Central memory CD8-positive, alpha-beta T cell (primary cell): ENCODE results near the gene SEZ6L.

Experiments used
- ATAC-seq: fragments of 150-1000 bp; cut with Tn5 transposase; replicated peaks from 2 replicates; pipeline ENCODE4 v1.10.0; 2022; ENCODE audit warnings: mild to moderate bottlenecking, moderate FRiP score, moderate number of reproducible peaks; ENCODE audit not compliant: poor library complexity, severe bottlenecking; ENCODE audit errors: extremely low read depth
- DNase-seq, 2 donors: peaks; one replicate each; pipeline ENCODE4 v3.0.0; 2021; ENCODE audit warnings: low spot score in 2 of 2
- H3K27ac Mint-ChIP-seq: one replicate; pipeline ENCODE4 v1.8.0; 2022; ENCODE audit warnings: low read depth, mild to moderate bottlenecking, moderate library complexity, mixed read lengths
- H3K27me3 Mint-ChIP-seq: one replicate; pipeline ENCODE4 v1.8.0; 2022; ENCODE audit warnings: mixed read lengths
- H3K36me3 Mint-ChIP-seq: one replicate; pipeline ENCODE4 v1.8.0; 2022; ENCODE audit warnings: mild to moderate bottlenecking, moderate library complexity, mixed read lengths; ENCODE audit not compliant: insufficient read depth
- H3K4me1 Mint-ChIP-seq: one replicate; pipeline ENCODE4 v1.8.0; 2022; ENCODE audit warnings: mixed read lengths
- H3K4me3 Mint-ChIP-seq: one replicate; pipeline ENCODE4 v1.8.0; 2022; ENCODE audit warnings: mild to moderate bottlenecking, moderate library complexity, mixed read lengths
- H3K9me3 Mint-ChIP-seq: one replicate; pipeline ENCODE4 v1.8.0; 2022; ENCODE audit warnings: mixed read lengths

The SEZ6L gene

DNA sequence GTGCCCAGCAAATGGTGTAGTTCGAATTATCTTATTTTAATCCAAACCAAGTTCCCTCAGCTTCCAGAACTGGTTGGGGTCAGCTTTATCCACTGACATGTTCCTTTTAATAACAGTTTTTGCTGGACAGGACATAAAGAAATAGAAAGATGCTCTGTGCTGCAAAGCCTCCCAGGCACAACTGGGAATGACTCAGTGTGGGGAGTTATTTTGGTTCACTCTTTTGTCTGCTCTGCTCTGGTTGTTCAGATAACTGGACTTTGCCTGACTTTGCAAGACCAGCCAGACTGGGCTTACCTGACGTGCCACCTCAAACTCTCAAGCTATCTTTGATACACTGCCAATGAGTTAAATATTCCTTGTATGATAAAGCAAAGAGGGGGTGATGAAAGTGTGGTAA is 25.6 kb downstream of the SEZ6L start:
- peaks cover 24% of the 10 kb centered on the region for H3K27me3 Mint-ChIP-seq
- ATAC-seq: no peak
- no peaks in the 10 kb centered on the region for H3K36me3 Mint-ChIP-seq
- no peak overlapping the region for H3K27ac Mint-ChIP-seq
- no peak for DNase-seq
- no peak overlapping the region for H3K4me3 Mint-ChIP-seq
- H3K9me3 Mint-ChIP-seq: no peaks in the 10 kb centered on the region
- H3K4me1 Mint-ChIP-seq: no peaks in the 10 kb centered on the region

DNA sequence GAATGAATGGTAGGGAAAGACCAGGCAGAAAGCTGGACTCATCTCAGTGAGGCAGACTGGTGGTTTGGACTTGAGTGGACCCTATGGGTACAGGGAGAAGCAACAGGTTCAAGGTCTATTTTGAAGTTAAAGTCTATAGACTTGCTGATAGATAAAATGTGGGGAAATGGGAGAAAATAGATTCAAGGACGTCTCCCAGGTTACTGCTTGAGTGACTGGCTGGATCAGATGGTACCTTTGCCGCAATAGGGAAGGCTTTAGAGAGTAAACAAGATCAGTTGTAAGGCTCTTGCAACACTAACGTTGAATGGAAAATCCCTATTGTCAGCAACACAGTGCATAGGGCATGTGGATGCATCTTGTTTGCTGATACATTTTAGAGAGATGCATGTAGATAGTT is 27.4 kb downstream of the SEZ6L start:
- H3K27me3 Mint-ChIP-seq: peaks cover 34% of the 10 kb centered on the region
- no peak for ATAC-seq
- no peak overlapping the region for H3K27ac Mint-ChIP-seq
- H3K4me3 Mint-ChIP-seq: no peak overlapping the region
- no peaks in the 10 kb centered on the region for H3K9me3 Mint-ChIP-seq
- H3K4me1 Mint-ChIP-seq: no peaks in the 10 kb centered on the region
- no peak for DNase-seq
- no peaks in the 10 kb centered on the region for H3K36me3 Mint-ChIP-seq

DNA sequence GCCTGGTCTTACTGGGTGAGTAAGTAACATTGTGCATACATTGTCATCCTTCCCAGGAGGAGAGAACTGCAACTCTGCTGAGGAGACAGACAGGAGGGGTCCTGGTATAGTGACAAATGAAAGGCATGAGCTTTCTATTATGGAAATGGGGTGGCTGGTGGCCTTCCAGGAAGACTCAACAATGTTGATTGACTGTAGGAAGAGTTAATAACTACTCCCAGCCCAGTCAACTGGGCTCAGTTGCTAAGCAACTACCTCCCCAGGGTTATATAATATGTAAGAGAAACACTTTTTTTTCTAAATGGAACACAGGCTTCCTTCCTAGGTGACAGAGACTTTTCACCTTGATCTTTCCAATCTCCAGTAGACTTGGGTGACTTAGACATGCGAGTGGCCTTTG is 28.2 kb downstream of the SEZ6L start:
- Mint-ChIP-seq H3K27me3 (peaks cover 34% of the 10 kb centered on the region), H3K4me1 (no peaks in the 10 kb centered on the region), H3K27ac (no peak overlapping the region), H3K9me3 (no peaks in the 10 kb centered on the region), H3K4me3 (no peak overlapping the region), H3K36me3 (no peaks in the 10 kb centered on the region)
- no peak for DNase-seq
- no peak for ATAC-seq

DNA sequence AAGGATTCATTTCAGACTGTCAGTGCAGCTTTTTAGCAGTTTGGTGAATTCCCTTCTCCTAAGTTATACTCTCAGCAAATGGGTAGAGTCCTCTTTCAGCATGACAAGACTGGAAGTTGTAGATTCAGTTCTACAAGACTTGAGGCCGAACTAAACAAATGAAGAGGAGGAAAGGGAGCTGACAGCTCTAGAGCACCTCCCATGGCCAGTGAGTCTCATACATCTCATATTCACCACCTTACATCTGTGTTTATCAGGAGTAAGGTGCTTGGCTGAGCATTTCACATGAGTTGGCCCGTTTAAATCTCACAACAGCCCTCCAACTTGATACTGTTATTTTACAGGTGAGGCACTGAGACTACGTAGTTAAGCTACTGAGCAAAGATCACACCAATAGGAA is 30.4 kb downstream of the SEZ6L start:
- DNase-seq (no peak), ATAC-seq (no peak)
- Mint-ChIP-seq H3K9me3 (no peaks in the 10 kb centered on the region), H3K36me3 (no peaks in the 10 kb centered on the region), H3K4me3 (no peak overlapping the region), H3K27ac (no peak overlapping the region), H3K4me1 (no peaks in the 10 kb centered on the region), H3K27me3 (peaks cover 46% of the 10 kb centered on the region)

DNA sequence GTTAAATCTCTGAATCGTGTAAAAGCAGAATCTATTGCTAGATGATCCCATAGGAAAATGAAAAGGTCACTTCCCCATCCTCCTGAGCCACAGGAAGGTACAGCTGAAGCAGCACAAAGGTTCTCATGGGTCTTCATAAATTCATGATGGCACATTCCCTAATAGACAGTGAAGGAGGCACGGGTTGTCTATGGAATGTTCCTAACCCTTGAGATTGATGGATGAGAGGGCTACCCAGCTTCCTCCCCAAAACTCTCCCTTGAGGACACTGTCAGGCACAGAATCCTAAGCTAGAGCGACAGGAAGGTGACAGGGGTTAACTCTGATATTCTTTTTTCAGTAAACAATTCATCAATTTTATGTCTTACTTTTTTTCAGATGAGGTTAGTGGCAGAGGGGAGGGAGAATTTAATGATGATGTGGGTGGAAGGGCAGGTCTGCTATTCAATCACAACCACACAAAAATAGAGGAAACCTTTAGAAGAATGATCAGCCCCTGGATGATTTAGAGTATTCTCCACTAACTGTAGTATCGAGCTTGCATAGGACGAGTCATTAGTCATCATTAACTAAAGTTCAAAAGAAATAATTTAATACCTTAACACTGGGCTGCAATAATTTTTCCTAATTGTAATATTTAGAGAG is 33.1 kb downstream of the SEZ6L start:
- peaks cover 51% of the 10 kb centered on the region for H3K27me3 Mint-ChIP-seq
- DNase-seq (no peak), ATAC-seq (no peak)
- H3K27ac Mint-ChIP-seq: no peak overlapping the region
- H3K4me3 Mint-ChIP-seq: no peak overlapping the region
- no peaks in the 10 kb centered on the region for H3K9me3 Mint-ChIP-seq
- no peaks in the 10 kb centered on the region for H3K36me3 Mint-ChIP-seq
- H3K4me1 Mint-ChIP-seq: no peaks in the 10 kb centered on the region

DNA sequence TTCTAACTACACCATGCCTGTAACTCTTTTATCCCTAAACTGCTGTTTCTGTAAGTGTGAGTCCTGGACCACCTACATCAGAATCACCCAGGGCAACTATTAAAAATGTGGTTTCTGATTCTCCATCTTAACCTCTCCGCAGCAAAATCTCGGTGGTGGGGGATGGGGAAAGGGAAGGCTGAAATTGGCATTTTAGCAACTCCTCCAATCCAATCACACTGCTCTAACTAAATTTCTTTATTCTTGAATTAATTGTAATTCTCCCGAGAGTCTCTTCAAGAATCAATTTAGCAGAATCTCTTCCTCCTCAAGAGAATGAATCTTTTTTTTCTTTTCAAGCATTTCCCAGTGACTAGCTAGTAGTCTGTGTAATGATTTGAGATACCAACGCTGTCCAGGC is 36.2 kb downstream of the SEZ6L start:
- ATAC-seq (no peak), DNase-seq (no peak)
- no peak overlapping the region for H3K27ac Mint-ChIP-seq
- peaks cover 46% of the 10 kb centered on the region for H3K27me3 Mint-ChIP-seq
- H3K36me3 Mint-ChIP-seq: no peaks in the 10 kb centered on the region
- no peak overlapping the region for H3K4me3 Mint-ChIP-seq
- peaks cover 10% of the 10 kb centered on the region for H3K9me3 Mint-ChIP-seq
- H3K4me1 Mint-ChIP-seq: no peaks in the 10 kb centered on the region

DNA sequence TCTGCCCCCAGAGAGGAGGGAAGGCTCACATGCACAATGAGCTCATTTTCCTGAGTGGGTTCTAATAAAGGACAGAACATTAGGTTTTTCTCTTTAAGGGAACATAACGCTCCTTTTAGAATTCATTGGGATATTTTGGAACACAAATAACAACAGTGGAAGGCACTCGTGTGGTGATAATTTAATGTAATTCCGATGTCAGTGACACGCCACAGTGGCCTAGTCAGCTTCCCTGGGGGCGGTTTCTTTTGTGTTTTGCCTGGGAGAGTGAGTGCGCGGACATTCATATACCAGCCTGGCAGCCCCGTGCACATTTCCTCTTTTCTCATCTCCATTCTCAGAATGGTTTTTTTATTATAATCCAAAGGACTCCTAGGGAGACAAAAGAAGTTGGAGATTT is 41.1 kb downstream of the SEZ6L start:
- Mint-ChIP-seq H3K4me1 (no peaks in the 10 kb centered on the region), H3K36me3 (peaks cover 2% of the 10 kb centered on the region), H3K27ac (no peak overlapping the region), H3K4me3 (no peak overlapping the region), H3K27me3 (peaks cover 62% of the 10 kb centered on the region), H3K9me3 (peaks cover 10% of the 10 kb centered on the region)
- DNase-seq (no peak), ATAC-seq (no peak)

DNA sequence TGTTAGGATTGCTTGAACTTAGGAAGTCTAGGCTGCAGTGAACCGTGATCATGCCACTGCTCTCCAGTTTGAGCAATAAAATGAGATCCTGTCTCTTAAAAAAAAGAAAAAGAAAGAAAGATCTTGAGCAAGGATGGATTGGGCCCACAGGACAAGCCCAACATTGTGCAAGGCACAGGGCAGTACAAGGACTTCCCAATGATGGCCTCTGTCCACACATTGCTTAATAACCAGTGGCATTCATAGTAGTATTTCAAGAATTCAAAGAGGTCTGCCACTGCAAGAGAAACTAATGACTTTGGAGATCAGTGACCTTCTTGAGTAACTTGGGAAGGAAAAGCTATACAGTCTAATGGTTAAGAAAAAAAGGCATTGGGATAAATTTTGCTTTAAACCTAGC is 44.6 kb downstream of the SEZ6L start:
- ATAC-seq: no peak
- peaks cover 78% of the 10 kb centered on the region for H3K27me3 Mint-ChIP-seq
- no peak overlapping the region for H3K27ac Mint-ChIP-seq
- no peak for DNase-seq
- H3K4me1 Mint-ChIP-seq: no peaks in the 10 kb centered on the region
- H3K36me3 Mint-ChIP-seq: peaks cover 2% of the 10 kb centered on the region
- H3K9me3 Mint-ChIP-seq: peaks cover 10% of the 10 kb centered on the region
- H3K4me3 Mint-ChIP-seq: no peak overlapping the region

DNA sequence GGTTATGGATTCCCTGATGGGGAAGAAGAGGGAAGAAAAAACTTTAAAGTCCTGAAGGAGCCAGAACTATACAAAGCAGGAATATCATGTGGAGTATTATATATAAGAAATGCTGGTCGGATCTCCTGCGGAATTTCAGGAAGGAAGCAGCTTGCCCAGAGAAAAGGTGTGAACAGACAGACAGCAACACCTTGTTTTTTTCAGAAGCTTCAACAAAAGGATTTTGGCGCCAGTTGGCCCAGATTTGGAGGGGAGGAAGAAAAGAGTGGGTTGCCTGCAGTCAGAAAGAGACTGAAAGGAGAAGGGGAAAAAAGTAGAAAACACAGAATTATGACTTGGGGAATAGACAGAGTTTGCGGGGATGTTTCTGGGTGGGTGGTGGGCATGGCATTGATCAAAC is 45.2 kb downstream of the SEZ6L start:
- Mint-ChIP-seq H3K4me3 (no peak overlapping the region), H3K27ac (no peak overlapping the region), H3K9me3 (peaks cover 5% of the 10 kb centered on the region), H3K4me1 (no peaks in the 10 kb centered on the region), H3K36me3 (peaks cover 2% of the 10 kb centered on the region), H3K27me3 (peaks cover 72% of the 10 kb centered on the region)
- ATAC-seq (no peak), DNase-seq (no peak)

DNA sequence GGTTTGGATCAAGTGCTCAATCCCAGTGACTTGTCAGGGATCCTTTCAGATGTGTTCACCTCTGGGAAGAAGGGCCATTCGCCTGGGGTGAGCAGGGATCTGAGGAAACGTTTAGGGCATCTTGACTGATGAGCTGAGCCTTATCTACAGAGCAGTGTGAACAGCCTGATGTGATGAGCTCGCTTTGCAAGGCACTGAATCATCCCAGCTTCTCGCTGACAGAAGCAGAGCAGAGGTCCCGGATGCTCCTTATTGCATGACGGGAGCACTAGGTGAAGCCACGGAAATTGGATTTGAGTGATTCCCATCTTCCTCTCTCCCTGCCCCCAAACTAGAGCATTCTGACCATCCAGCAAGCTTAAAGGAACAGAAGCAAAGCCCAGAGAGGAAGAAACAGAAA is 46.5 kb downstream of the SEZ6L start:
- peaks cover 65% of the 10 kb centered on the region for H3K27me3 Mint-ChIP-seq
- ATAC-seq (no peak), DNase-seq (no peak)
- no peaks in the 10 kb centered on the region for H3K9me3 Mint-ChIP-seq
- peaks cover 2% of the 10 kb centered on the region for H3K36me3 Mint-ChIP-seq
- no peaks in the 10 kb centered on the region for H3K4me1 Mint-ChIP-seq
- no peak overlapping the region for H3K27ac Mint-ChIP-seq
- H3K4me3 Mint-ChIP-seq: no peak overlapping the region

DNA sequence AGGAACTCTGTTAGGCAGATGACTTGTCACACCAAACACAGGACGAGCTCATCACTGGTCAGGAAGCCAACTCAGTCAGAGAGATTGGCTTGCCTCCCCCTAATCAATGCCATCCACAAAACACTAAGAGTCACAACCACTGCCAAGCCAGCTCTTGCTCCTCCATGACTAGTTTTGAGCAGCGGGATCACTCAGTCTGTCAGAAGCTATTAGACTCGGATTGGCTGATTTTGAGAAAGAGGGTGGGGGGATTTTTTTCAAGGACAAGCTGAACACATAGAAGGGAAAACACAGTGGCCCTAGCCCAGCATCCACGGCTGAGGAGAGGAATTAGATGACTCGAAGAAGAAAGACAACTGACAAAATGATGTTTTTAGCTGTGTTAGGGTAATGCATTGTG is 55.9 kb downstream of the SEZ6L start:
- Mint-ChIP-seq H3K9me3 (no peaks in the 10 kb centered on the region), H3K4me3 (no peak overlapping the region), H3K36me3 (no peaks in the 10 kb centered on the region), H3K4me1 (no peaks in the 10 kb centered on the region), H3K27ac (no peak overlapping the region), H3K27me3 (peaks cover 28% of the 10 kb centered on the region)
- ATAC-seq: no peak
- no peak for DNase-seq

DNA sequence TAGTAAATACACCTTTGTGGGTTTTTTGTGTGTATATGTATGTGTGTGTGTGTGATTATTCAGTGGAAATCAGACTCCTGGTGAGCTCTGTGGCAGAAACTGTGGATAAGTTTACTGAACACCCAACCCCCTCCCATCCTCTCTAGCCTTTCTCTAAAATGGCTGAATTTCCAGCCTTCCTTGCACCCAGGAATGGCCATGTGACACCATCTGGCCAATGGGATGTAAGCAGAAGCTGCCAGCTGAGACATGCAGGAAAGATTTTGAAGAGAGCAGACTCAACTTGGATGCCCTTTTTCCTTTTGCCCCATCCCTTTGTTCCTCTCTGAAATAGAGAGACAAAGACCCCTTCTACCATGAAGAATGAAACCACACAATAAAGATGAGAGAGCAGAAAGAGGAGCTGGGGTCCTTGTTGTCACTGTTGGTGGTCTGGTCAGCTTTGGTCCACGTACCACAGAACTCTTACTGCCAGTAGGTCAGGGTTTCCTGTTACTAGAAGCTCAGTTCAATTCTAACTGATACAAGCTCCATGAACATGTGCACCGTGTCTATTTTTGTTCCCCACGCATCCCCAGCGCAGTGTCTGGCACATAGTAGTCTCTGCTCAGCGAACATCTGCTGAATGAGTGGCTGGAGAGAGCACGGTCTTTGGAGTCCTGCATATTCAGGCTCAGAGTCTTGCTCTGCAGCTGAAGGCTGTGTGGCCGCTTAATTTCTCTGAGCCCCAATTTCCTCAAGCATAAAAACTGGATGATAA is 57.5 kb downstream of the SEZ6L start:
- H3K9me3 Mint-ChIP-seq: no peaks in the 10 kb centered on the region
- DNase-seq (no peak), ATAC-seq (no peak)
- H3K36me3 Mint-ChIP-seq: no peaks in the 10 kb centered on the region
- H3K27ac Mint-ChIP-seq: no peak overlapping the region
- H3K4me3 Mint-ChIP-seq: no peak overlapping the region
- H3K4me1 Mint-ChIP-seq: no peaks in the 10 kb centered on the region
- H3K27me3 Mint-ChIP-seq: peaks cover 43% of the 10 kb centered on the region

DNA sequence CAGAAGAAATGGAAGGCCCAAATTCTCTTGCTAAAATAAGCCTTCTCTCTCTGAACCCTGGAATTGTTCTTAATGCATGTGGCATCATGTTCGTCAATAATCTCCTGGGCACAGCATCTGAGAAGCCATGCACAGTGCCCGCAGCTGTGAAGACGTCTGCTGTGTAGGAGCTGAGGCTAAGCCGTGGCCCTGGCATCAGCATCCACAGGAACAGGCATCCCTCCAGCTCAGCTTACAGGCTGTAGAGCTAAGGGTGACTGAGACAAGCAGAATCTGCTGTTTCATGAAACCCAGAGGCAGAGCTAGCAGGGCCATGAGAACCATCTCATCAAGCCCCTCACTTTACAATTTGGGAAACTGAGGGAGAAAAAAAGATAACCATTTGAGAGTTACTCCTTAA is 60.6 kb downstream of the SEZ6L start:
- no peak for ATAC-seq
- H3K4me3 Mint-ChIP-seq: no peak overlapping the region
- no peaks in the 10 kb centered on the region for H3K36me3 Mint-ChIP-seq
- no peaks in the 10 kb centered on the region for H3K4me1 Mint-ChIP-seq
- DNase-seq: no peak
- peaks cover 58% of the 10 kb centered on the region for H3K27me3 Mint-ChIP-seq
- H3K27ac Mint-ChIP-seq: no peak overlapping the region
- H3K9me3 Mint-ChIP-seq: no peaks in the 10 kb centered on the region
